HPDE6-E6E7 (cell line): Measurements from ENCODE around the gene ADGRE1.

Experiments used
- DNase-seq: peaks from one replicate; pipeline ENCODE4 v3.0.0; 2011; ENCODE audit warnings: missing footprints; ENCODE audit errors: extremely low spot score

The ADGRE1 gene

DNA sequence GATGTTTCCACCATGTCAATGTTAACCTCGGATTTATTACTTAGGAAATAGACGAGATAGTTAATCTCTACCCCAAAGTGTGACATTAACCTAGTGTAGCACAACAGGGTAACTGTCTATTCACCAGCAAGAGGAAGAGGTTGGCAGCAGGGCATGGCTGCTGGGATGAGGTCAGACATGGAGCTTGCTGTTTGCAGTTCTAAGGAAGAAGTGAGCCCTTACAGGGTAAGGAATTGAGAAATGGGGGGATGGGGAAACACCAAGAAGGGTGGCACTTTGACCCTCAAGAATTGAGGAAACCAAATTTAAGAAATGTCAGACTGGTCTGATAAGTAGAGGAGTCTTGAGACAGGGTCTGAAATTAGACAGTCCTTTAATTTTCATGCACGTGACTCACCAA, 71.4 kb downstream of the ADGRE1 start:
- no peak for DNase-seq

DNA sequence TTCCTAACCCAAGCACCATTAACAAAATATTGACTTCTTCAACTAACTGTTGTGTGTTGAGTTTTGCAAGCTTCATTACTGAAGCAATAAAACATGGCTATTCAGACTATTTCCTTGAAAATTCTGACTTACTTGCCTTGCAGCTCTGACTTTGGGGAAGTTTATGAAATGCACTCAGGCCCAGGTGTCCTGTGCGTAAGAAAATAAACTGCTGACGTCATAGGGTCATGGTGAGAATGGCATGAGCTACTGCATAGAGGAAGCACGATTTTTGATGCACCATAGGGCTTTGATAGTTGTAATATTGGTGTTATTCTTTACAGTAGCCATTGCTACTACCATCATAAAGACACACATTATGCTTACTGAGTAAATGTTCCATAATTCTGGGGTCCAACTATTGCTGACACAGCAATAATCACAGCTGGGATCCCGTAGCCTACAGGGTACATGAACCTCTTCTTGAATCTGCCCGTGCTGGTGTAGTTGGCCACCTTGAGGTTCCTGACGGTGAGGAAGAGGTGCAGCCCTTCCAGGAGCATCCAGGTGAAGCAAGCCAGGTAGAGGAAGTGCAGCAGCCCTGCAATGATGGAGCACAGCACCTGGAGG, 76.0 kb downstream of the ADGRE1 start:
- DNase-seq: no peak

DNA sequence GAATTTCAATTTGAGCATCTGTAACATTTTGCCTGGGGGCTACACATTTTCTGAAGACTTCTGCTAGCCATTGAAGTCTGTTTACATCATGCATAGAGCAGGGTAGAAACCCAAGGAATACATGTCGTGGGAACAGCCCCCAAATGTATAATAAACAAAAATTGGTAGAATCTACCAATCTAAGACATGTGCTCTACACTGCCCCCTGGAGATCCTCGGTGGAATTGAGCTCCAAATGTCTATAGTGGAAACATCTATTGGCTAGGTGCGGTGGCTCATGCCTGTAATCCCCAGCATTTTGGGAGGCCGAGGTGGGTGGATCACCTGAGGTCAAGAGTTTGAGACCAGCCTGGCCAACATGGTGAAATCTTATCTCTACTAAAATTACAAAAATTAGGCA, 76.6 kb downstream of the ADGRE1 start:
- DNase-seq: no peak

DNA sequence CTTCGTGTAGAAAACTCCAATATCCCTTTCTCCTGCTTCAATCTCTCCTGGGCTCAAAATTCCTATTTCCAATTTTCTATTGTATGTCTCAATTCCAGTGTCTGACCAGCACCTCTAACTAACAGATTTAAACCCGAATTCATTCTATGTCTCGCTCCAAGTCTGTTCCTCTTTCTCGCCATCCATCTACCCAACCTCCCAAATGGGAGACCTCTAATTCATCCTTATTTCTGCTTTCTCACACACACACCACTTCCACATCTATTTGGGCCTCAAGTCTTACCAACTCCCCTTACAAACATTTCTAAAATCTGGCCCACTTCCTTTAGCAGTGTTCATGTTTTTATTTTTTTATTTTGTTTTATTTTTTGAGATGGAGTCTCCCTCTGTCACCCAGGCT, 80.6 kb downstream of the ADGRE1 start:
- no peak for DNase-seq

DNA sequence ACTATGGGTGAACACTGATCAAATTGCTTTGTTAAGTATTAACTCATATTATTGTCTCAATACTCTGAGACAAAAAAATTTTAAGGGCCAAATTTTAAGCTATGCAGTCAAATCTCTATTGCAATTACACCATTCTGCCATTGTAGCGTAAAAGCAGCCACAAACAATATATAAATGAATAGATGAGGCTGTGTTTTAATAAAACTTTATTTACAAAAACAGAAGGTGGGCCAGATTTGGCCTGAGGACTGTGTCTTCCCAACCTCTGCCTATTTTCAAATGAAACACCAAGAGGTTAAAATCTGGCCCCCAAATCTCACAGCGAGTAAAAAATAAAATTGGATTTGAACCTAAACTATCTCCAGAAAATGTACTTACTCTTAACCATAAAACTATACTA, 82.1 kb downstream of the ADGRE1 start:
- DNase-seq: no peak

DNA sequence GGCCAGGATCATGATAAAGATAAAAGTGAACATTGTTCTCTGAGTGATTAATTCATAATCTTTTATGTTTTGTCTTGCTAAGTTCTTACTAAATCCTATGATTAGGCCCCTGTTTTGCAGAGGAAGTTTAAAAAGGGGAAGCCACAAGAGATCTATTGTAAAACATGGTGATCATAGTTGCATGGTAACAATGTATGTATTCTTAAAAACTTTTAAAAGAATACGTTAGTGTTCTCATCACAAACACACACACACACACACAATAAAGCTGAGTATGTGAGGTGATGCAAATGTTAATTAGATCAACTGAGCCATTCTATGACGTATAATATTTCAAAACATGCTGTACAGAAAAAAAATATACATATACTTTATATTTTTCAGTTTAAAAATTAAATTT, 82.6 kb downstream of the ADGRE1 start:
- no peak for DNase-seq

DNA sequence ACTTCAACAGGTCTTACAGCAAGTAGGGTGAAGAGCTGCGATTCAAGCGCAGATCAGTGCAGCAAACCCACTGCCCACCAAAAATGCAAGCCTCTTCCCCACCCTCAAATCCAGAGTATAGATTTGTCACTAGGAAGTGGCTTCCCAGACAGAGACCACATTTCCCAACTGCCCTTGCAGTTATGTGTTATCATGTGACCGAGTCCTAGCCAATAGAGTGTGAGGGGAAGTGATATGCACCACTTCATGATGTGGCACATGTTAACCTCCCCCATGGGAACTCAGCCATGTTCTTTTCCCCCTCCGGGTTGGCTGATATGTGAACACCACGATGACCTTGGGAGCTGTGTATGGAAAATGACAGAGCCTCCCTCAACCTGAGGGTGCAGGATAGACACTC, 83.1 kb downstream of the ADGRE1 start:
- DNase-seq: no peak

DNA sequence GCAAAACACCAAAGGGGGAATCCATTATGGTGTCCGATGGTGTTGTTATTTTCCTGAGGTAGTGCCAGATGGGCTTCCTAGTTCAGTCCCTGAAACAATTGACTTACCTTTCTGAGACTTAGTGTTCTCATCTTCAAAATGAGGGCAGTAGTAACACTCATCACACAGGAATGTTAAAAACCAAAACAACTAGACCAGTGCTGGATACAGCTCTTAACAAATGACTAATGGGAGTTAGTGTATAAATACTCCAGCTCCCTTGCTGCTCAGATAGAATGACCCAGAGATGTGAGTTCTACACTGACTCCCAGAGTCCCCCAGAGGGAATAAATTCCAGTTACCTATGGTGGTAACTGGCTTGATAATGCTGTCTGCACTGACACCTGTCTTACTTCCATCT, 84.0 kb downstream of the ADGRE1 start:
- no peak for DNase-seq

DNA sequence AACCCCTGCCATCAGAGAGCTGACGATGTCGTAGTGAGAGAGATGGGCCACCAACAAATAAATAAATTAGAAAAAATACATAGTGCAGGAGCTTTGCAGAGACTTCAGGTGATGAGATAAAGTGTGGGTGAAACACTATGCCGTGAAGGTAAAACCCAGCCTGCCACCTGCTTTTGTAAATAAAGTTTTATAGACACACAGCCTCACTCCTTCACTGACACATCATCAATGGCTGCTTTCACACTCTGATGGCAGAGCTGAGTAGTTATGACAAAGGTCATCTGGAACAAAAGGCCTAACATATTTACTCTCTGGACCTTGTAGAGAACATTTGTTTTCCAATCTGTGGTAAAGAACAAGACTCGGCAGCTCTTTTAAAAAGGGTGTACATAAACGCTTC, 88.8 kb downstream of the ADGRE1 start:
- DNase-seq: no peak

DNA sequence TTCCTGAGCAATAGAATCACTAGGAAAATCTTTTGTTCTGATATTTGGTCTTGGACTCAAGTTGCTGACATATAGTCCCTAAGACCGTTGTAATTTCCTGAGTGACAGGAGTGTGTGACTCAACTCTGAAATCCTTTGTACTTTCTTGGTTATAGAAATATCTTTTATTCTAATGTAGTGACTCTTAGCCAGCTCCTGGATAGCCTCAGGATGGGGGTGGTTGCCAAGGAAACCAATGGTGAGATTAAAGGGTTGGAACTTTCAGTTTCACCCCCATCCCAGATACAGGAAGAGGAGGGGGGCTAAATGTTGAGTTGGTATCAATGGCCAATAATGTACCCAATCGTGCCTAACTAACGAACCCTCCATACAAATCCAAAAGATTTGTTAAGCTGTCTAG, 92.0 kb downstream of the ADGRE1 start:
- DNase-seq: no peak

DNA sequence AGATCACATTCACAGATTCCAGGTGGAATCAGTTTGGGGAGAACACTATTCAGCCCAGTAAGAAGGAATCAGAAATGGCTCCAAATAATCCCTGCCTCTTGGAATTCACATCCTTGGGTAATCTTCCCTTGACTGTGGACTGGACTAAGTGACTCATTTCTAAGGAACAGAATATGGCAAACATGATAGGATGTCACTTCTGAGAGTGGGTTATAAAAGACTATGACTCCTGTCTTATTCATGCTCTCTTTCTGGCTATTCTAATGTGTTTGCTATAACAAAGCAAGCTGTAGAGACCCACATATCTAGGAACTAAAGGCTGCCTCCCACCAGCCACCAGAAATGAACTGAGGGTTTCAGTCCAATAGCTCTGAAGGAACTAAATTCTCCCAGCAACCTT, 96.1 kb downstream of the ADGRE1 start:
- DNase-seq: no peak

DNA sequence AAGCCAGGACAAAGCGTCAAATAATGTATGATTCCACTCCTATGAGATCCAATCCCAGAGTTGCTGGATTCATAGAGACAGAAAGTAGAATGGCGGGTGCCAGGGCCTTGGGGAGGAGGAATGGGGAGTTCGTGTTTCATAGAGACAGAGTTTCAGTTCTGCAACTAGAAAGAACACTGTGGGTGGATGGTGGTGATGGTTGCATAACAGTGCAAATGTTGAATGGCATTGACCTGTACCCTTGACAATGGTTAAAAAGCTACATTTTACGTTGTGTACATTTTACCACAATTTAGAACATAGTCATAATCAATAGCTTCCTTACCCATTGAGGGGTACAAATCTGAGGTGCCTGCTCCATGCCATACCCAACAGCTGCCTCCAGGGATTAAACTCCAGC, 100.5 kb downstream of the ADGRE1 start:
- DNase-seq: no peak

DNA sequence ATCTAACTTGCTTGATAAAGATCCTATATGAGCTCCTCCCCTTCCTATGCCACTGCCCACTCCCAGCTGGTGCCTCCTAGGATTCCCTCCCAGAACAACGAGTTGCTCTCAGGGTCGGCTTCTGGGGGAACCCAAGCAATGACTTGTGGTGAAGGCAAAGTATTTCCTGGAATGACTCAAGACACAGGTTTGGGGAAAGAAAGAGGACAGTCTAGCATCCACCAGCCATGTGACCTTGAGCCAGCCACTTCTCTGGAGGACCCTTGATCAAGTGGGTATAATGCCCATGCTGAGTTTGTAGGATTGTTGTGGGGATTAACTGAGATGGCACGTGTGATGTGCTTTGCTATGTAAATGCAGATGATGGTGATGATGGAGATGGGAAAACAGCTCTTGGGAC, 100.9 kb downstream of the ADGRE1 start:
- DNase-seq: no peak
